HCT116 (cell line): ENCODE data around the gene FKBP3. TPM values are rescaled to one million over a fixed set of nuclear protein-coding genes. Genes with fewer than 3 reads are reported as not detected.

ENCODE experiments used
- ATAC-seq: fragments of 200-7000 bp; cut with Tn5 transposase; 2 replicates; pipeline ENCODE4 v1.9.1; 2020; ENCODE audit warnings: mild to moderate bottlenecking, moderate library complexity
- BruUV-seq: library from RNA; stranded (reverse); fragments of 400-500 nt; replicated peaks from 2 replicates; lab custom pipeline; 2021; lab: Mats Ljungman, UMichigan
- CTCF ChIA-PET: fragments of 300-600 bp; sonication (Branson Sonifier 250); formaldehyde crosslinking; loops from one replicate; lab custom pipeline; 2021; ENCODE audit warnings: antibody characterized with exemption; lab: Charles Lee
- POLR2A ChIA-PET: fragments of 300-600, 350-600 bp; sonication (Branson Sonifier 250); formaldehyde crosslinking; loops from one replicate; lab custom pipeline; 2021; ENCODE audit warnings: antibody characterized with exemption; lab: Charles Lee
- RAD21 ChIA-PET, 2 experiments: fragments of 300-600 bp; sonication (Branson Sonifier 250); formaldehyde crosslinking; loops; one replicate each; lab custom pipeline; 2023; ENCODE audit warnings: low total read pairs in 2 of 2; ENCODE audit not compliant: uncharacterized antibody in 2 of 2, unreplicated experiment in 2 of 2, low non-redundant PET in 1 of 2; lab: Charles Lee
- DNase-seq: peaks from one replicate; pipeline ENCODE4 v3.0.0-alpha.2; 2010; ENCODE audit warnings: low read depth, low spot score
- H2AFZ ChIP-seq: fragments of 200-600 bp; shearing (Covaris generic), sonication (generic); 2 replicates; pipeline ENCODE4 v1.6.1; 2017; ENCODE audit warnings: low read depth, mixed run types, mixed read lengths, antibody characterized with exemption, low read length; ENCODE audit not compliant: poor library complexity, severe bottlenecking
- H3K27ac ChIP-seq: 2 replicates; pipeline ENCODE4 v1.5.1; 2012; ENCODE audit warnings: low read depth, low read length
- H3K27me3 ChIP-seq: fragments of 200-600 bp; sonication (generic); 2 replicates; pipeline ENCODE4 v1.6.1; 2016; ENCODE audit warnings: mixed run types, low read length, mixed read lengths; ENCODE audit not compliant: insufficient read depth
- H3K36me3 ChIP-seq, 2 experiments: fragments of 200-500 bp in 1 of 2; fragments of 200-600 bp in 1 of 2; sonication (Bioruptor generic) in 1 of 2; sonication (generic) in 1 of 2; 2 replicates each; pipeline versions ENCODE4 v1.5.1 to v1.6.1; 2014 to 2016; ENCODE audit warnings: low read length in 2 of 2, inconsistent platforms in 1 of 2, mixed read lengths in 1 of 2, mixed run types in 1 of 2; ENCODE audit not compliant: insufficient read depth in 2 of 2, control insufficient read depth in 1 of 2
- H3K4me1 ChIP-seq, 2 experiments: fragments of 200-600 bp in 1 of 2; sonication (generic) in 1 of 2; 2 replicates each; pipeline versions ENCODE4 v1.5.1 to v1.6.1; 2012 to 2017; ENCODE audit warnings: low read length in 2 of 2, inconsistent platforms in 1 of 2, mild to moderate bottlenecking in 1 of 2, mixed read lengths in 1 of 2, mixed run types in 1 of 2, moderate library complexity in 1 of 2; ENCODE audit not compliant: insufficient read depth in 2 of 2, control insufficient read depth in 1 of 2
- H3K4me2 ChIP-seq: fragments of 200-600 bp; sonication (generic); 2 replicates; pipeline ENCODE4 v1.6.1; 2017; ENCODE audit warnings: mixed run types, low read length, mixed read lengths
- H3K4me3 ChIP-seq, 2 experiments: fragments of 200-600 bp in 1 of 2; sonication (generic) in 1 of 2; replicated peaks in 1 of 2; 2 replicates each; pipeline ENCODE4 v1.5.1; 2011 to 2016; ENCODE audit warnings: low read length in 2 of 2, control low read depth in 1 of 2, low read depth in 1 of 2, mild to moderate bottlenecking in 1 of 2, mixed read lengths in 1 of 2, mixed run types in 1 of 2
- H3K79me2 ChIP-seq: fragments of 200-600 bp; sonication (generic); 2 replicates; pipeline ENCODE4 v1.6.1; 2017; ENCODE audit warnings: mild to moderate bottlenecking, mixed run types, low read length, moderate library complexity, mixed read lengths; ENCODE audit not compliant: insufficient read depth
- H3K9ac ChIP-seq: fragments of 200-600 bp; sonication (generic); 2 replicates; pipeline ENCODE4 v1.6.1; 2016; ENCODE audit warnings: low read length, mixed read lengths
- H3K9me2 ChIP-seq: fragments of 200-600 bp; sonication (generic), shearing (Covaris generic); 2 replicates; pipeline ENCODE4 v1.6.1; 2017; ENCODE audit warnings: mixed run types, mild to moderate bottlenecking, moderate library complexity; ENCODE audit not compliant: insufficient read depth
- H3K9me3 ChIP-seq, 2 experiments: fragments of 200-500 bp in 1 of 2; fragments of 200-600 bp in 1 of 2; sonication (Bioruptor generic) in 1 of 2; sonication (generic) in 1 of 2; 2 replicates each; pipeline ENCODE4 v1.6.1; 2014 to 2017; ENCODE audit warnings: low read length in 2 of 2, mixed read lengths in 2 of 2, inconsistent platforms in 1 of 2, low read depth in 1 of 2, mild to moderate bottlenecking in 1 of 2, mixed run types in 1 of 2, moderate library complexity in 1 of 2; ENCODE audit not compliant: control insufficient read depth in 1 of 2, insufficient read depth in 1 of 2
- H4K20me1 ChIP-seq: fragments of 200-600 bp; sonication (generic), shearing (Covaris generic); 2 replicates; pipeline ENCODE4 v1.6.1; 2017; ENCODE audit warnings: mixed run types, mild to moderate bottlenecking, moderate library complexity; ENCODE audit not compliant: insufficient read depth
- ATF3 ChIP-seq: IDR thresholded peaks from 2 replicates; pipeline ENCODE4 v1.6.1; 2012
- CBX3 ChIP-seq: IDR thresholded peaks from 2 replicates; pipeline ENCODE4 v1.6.1; 2012; ENCODE audit warnings: low read depth
- CEBPB ChIP-seq: IDR thresholded peaks from 2 replicates; pipeline ENCODE4 v1.6.1; 2012; ENCODE audit warnings: low read depth
- CTCF ChIP-seq, 3 experiments: fragments of 200-600 bp in 1 of 3; sonication (generic) in 1 of 3; IDR thresholded peaks in 2 of 3; conservative IDR thresholded peaks in 1 of 3; 2 replicates each; pipeline ENCODE4 v1.5.1; 2012 to 2017; ENCODE audit warnings: low read depth in 2 of 3, low read length in 2 of 3, antibody characterized with exemption in 1 of 3, borderline replicate concordance in 1 of 3, control low read depth in 1 of 3, mild to moderate bottlenecking in 1 of 3, mixed read lengths in 1 of 3, mixed run types in 1 of 3, moderate library complexity in 1 of 3; ENCODE audit not compliant: insufficient read depth in 1 of 3
- EGR1 ChIP-seq: IDR thresholded peaks from 2 replicates; pipeline ENCODE4 v1.6.1; 2012; ENCODE audit warnings: low read depth
- EZH2 ChIP-seq: fragments of 200-600 bp; sonication (generic); IDR thresholded peaks from 2 replicates; pipeline ENCODE4 v1.6.1; 2017; ENCODE audit warnings: antibody characterized with exemption, mixed run types
- EZH2phosphoT487 ChIP-seq: fragments of 200-600 bp; IDR thresholded peaks from 2 replicates; pipeline ENCODE4 v1.6.1; 2018; ENCODE audit warnings: antibody characterized with exemption, borderline replicate concordance
- JUND ChIP-seq: IDR thresholded peaks from 2 replicates; pipeline ENCODE4 v1.6.1; 2012
- POLR2AphosphoS5 ChIP-seq: IDR thresholded peaks from 2 replicates; pipeline ENCODE4 v1.6.1; 2011; ENCODE audit warnings: mild to moderate bottlenecking, low read depth, low read length, moderate library complexity
- RAD21 ChIP-seq: IDR thresholded peaks from 2 replicates; pipeline ENCODE4 v1.6.1; 2012; ENCODE audit warnings: low read depth, mild to moderate bottlenecking
- REST ChIP-seq: IDR thresholded peaks from 2 replicates; pipeline ENCODE4 v1.6.1; 2012; ENCODE audit warnings: low read depth
- SIN3A ChIP-seq: IDR thresholded peaks from 2 replicates; pipeline ENCODE4 v1.6.1; 2012; ENCODE audit warnings: low read depth
- SP1 ChIP-seq: IDR thresholded peaks from 2 replicates; pipeline ENCODE4 v1.6.1; 2012; ENCODE audit warnings: low read depth
- SRF ChIP-seq: IDR thresholded peaks from 2 replicates; pipeline ENCODE4 v1.6.1; 2012; ENCODE audit warnings: low read depth
- YY1 ChIP-seq: IDR thresholded peaks from 2 replicates; pipeline ENCODE4 v1.6.1; 2011; ENCODE audit warnings: low read length, low read depth, moderate library complexity, mild to moderate bottlenecking; ENCODE audit not compliant: insufficient replicate concordance; ENCODE audit errors: extremely low read depth
- ZFX ChIP-seq: fragments of 450-650 bp; IDR thresholded peaks from 2 replicates; pipeline ENCODE4 v1.6.1; 2017
- intact Hi-C: fragments of 100-400 bp; cut with micrococcal nuclease; formaldehyde crosslinking; loops from 2 replicates; pipeline ENCODE4 v1.10.0; 2022
- total RNA-seq: library from RNA; stranded (reverse); gene quantifications from one replicate; pipeline ENCODE4 v1.2.1, GENCODE V29; 2021; ENCODE audit not compliant: unreplicated experiment

The FKBP3 gene
- total RNA-seq, 1 experiment from 2014 or later = 67.8 TPM

- TF ChIP-seq CTCF (IDR thresholded peaks at IDR 0.05 in 2 of 3, conservative IDR thresholded peaks at IDR 0.05 in 1 of 3; ENCODE audit: borderline replicate concordance in 1 of 3, insufficient read depth in 1 of 3, low read depth in 2 of 3, low read length in 2 of 3) (no peak), EGR1 (no peak)
Measured at GRCh38 chr14:45135659-45136395, 1.5 kb upstream of the FKBP3 start, which contains the start of gene FANCM (continued).

GRCh38 chr14:45135156-45135555, 875 bp upstream of the FKBP3 start:
- DNase-seq (no peak), ATAC-seq (no peak)
- peak overlapping the region; percentile 71 for H3K9ac ChIP-seq
- BruUV-seq = no TSS peak
- H3K27me3 ChIP-seq = no peaks in the 10 kb centered on the region
- H3K79me2 ChIP-seq = peaks cover 82% of the 10 kb centered on the region
- TF ChIP-seq SRF = no peak
- TF ChIP-seq CTCF (IDR thresholded peaks at IDR 0.05 in 2 of 3, conservative IDR thresholded peaks at IDR 0.05 in 1 of 3; ENCODE audit: borderline replicate concordance in 1 of 3, insufficient read depth in 1 of 3, low read depth in 2 of 3, low read length in 2 of 3) = no peak
- TF ChIP-seq REST = no peak
- TF ChIP-seq ZFX = no peak
- no peak for TF ChIP-seq YY1
- TF ChIP-seq SIN3A = no peak
- TF ChIP-seq ATF3 = no peak
- TF ChIP-seq EGR1 = no peak
- TF ChIP-seq CBX3 = no peak
- TF ChIP-seq EZH2 = no peak
- no peak for TF ChIP-seq JUND
- TF ChIP-seq POLR2AphosphoS5 = no peak
- TF ChIP-seq EZH2phosphoT487 = no peak
- TF ChIP-seq SP1 = no peak
- no peak for TF ChIP-seq RAD21
- no peak for TF ChIP-seq CEBPB
- H3K27ac ChIP-seq = peak overlapping the region; percentile 70
- H3K4me3 ChIP-seq = peak overlapping the region; percentile 67 to 92
- H3K9me2 ChIP-seq = no peaks in the 10 kb centered on the region
- H4K20me1 ChIP-seq = no peaks in the 10 kb centered on the region
- intact Hi-C loops = loop anchor here (2.0 kb wide), 1 partner anchor 174 kb away; the partner anchor contains the start of gene KLHL28
- H2AFZ ChIP-seq = peak overlapping the region; percentile 69
- H3K4me2 ChIP-seq = peak overlapping the region; percentile 78
- ChIA-PET CTCF (interaction anchor here (1.5 kb wide), 1 partner anchor 222 kb away, joined by 9 read pairs; no protein-coding TSS in a partner anchor), POLR2A (interaction anchor here (1.2 kb wide), 1 partner anchor 27 kb away, joined by 3 read pairs; no protein-coding TSS in a partner anchor), RAD21 (no interaction called here)
- H3K4me1 ChIP-seq = peaks cover 9 to 21% of the 10 kb centered on the region in 2 experiments
- H3K36me3 ChIP-seq = no peaks in the 10 kb centered on the region
- H3K9me3 ChIP-seq = no peaks in the 10 kb centered on the region
